HG03064 (cell line): Measurements from ENCODE around the gene ATP8B4.
"Not testable (repeated sequence)": the region's sequence is repeated elsewhere in the genome, so short reads cannot be mapped to it uniquely, and the experiment has no call there.

ENCODE experiments used
- ATAC-seq: cut with Tn5 transposase; IDR thresholded peaks from one replicate; pipeline ENCODE4 v1.9.1; 2021; ENCODE audit warnings: low read depth; ENCODE audit not compliant: unreplicated experiment

The ATP8B4 gene

GRCh38 chr15:49977306-49977705 is 141.7 kb downstream of the ATP8B4 start:
- no peak for ATAC-seq

GRCh38 chr15:49964551-49964950 is 154.5 kb downstream of the ATP8B4 start:
- ATAC-seq = no peak

GRCh38 chr15:49964061-49964460 is 155.0 kb downstream of the ATP8B4 start:
- ATAC-seq = no peak

GRCh38 chr15:49963033-49963772 is 155.8 kb downstream of the ATP8B4 start:
- ATAC-seq = not testable (repeated sequence)

- no peak for ATAC-seq
Measured at GRCh38 chr15:49962044-49962602, 156.9 kb downstream of the ATP8B4 start.

GRCh38 chr15:49953421-49953820 is 165.6 kb downstream of the ATP8B4 start:
- ATAC-seq = no peak

- no peak for ATAC-seq
Measured at GRCh38 chr15:49946681-49947080, 172.4 kb downstream of the ATP8B4 start.

GRCh38 chr15:49934487-49934886 is 184.5 kb downstream of the ATP8B4 start:
- no peak for ATAC-seq

- no peak for ATAC-seq
Measured at GRCh38 chr15:49927189-49927861, 191.7 kb downstream of the ATP8B4 start.

- no peak for ATAC-seq
Measured at GRCh38 chr15:49926740-49927139, 192.3 kb downstream of the ATP8B4 start.

- no peak for ATAC-seq
Measured at GRCh38 chr15:49923671-49924070, 195.4 kb downstream of the ATP8B4 start.

GRCh38 chr15:49919034-49919433 is 200.0 kb downstream of the ATP8B4 start:
- ATAC-seq = no peak

- ATAC-seq = no peak
Measured at GRCh38 chr15:49918121-49918520, 200.9 kb downstream of the ATP8B4 start.

GRCh38 chr15:49916998-49917397 is 202.0 kb downstream of the ATP8B4 start:
- ATAC-seq = no peak

- ATAC-seq = no peak
Measured at GRCh38 chr15:49915822-49916221, 203.2 kb downstream of the ATP8B4 start.

- no peak for ATAC-seq
Measured at GRCh38 chr15:49908933-49909295, 210.1 kb downstream of the ATP8B4 start.

GRCh38 chr15:49908236-49908932 is 210.6 kb downstream of the ATP8B4 start:
- no peak for ATAC-seq

- no peak for ATAC-seq
Measured at GRCh38 chr15:49906966-49907365, 212.1 kb downstream of the ATP8B4 start.

- ATAC-seq = no peak
Measured at GRCh38 chr15:49905221-49905620, 213.8 kb downstream of the ATP8B4 start.

- no peak for ATAC-seq
Measured at GRCh38 chr15:49904296-49904695, 214.7 kb downstream of the ATP8B4 start.
